GM12891 (cell line): Measurements from ENCODE around the gene HSPA8.

ENCODE experiments used
- PAX5 ChIP-seq: IDR thresholded peaks from 2 replicates; pipeline ENCODE4 v1.6.1; 2011; ENCODE audit warnings: low read length, moderate library complexity, mild to moderate bottlenecking; ENCODE audit not compliant: insufficient read depth, severe bottlenecking
- POLR2A ChIP-seq: IDR thresholded peaks from 2 replicates; pipeline ENCODE4 v1.6.1; 2011; ENCODE audit warnings: low read depth, low read length, control low read depth
- POLR2AphosphoS5 ChIP-seq: IDR thresholded peaks from 2 replicates; pipeline ENCODE4 v1.6.1; 2011; ENCODE audit warnings: low read depth, low read length, control low read depth
- SPI1 ChIP-seq: IDR thresholded peaks from 2 replicates; pipeline ENCODE4 v1.6.1; 2011; ENCODE audit warnings: low read depth, low read length, control low read depth
- TAF1 ChIP-seq: IDR thresholded peaks from 2 replicates; pipeline ENCODE4 v1.6.1; 2011; ENCODE audit warnings: low read depth, low read length, control low read depth

DNA sequence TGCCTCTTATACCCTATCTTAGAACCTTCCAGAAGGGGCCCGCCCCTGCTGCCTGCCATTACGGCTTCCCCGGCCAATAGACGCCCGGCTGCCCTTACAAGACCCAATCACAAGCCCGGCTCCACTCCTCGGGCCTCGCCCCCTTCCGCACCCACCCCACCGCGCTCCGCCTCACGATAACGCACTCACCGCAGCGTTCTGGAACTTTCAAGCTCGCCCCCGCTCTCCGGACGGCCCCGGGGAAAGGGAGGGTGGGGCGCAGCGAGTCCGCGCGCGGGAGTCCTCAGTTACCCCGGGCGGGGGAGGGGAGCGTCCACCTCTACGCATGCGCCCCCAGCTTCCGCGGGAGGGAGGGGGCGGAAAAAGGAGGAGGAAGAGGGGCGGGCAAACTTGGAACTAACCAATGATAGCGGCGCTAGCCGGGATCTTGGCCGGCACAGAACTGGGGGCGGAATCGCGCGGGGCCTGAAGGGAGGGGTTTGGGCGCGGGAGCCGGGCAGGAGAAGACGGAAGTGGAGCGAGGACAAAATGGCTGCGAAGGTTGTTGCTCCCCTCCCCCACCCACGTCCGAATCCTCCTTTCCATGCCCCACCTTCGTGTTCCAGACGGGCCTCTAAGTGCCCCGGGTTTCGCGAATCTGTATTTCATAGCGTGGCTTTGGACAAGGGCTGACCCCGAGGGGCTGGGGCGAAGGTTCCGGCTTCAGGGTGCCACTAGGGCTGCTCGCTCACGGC, 389 bp upstream of the HSPA8 start:
- TF ChIP-seq POLR2AphosphoS5 (no peak; the same call in none of the 2 replicates), SPI1 (peak; percentile 76), POLR2A (peak; percentile 49), TAF1 (peak; percentile 85), PAX5 (no peak)
